HEK293 (cell line): ENCODE data around the gene LYL1.

Source experiments
- CTCF ChIA-PET: fragments of 350-600 bp; formaldehyde crosslinking; extraction: SDS; loops from one replicate; lab custom pipeline; 2021; ENCODE audit warnings: antibody characterized with exemption; lab: Yijun Ruan, JAX
- POLR2A ChIA-PET: fragments of 300-600 bp; formaldehyde crosslinking; extraction: SDS; loops from one replicate; lab custom pipeline; 2020; ENCODE audit warnings: antibody characterized with exemption, inconsistent platforms; lab: Yijun Ruan, JAX
- H3K27ac ChIP-seq: fragments of 200-500 bp; sonication (Bioruptor generic); 2 replicates; pipeline ENCODE4 v1.5.1; 2014; ENCODE audit warnings: low read depth, low read length, control low read depth, inconsistent platforms; ENCODE audit errors: extremely low read depth
- H3K36me3 ChIP-seq, 2 experiments: fragments of 200-500 bp in 1 of 2; sonication (Bioruptor generic) in 1 of 2; 1 replicate in 1 of 2; 2 replicates in 1 of 2; pipeline ENCODE4 v1.5.1; 2014 to 2017; ENCODE audit warnings: inconsistent platforms in 2 of 2, low read length in 2 of 2; ENCODE audit not compliant: control insufficient read depth in 2 of 2, insufficient read depth in 1 of 2
- H3K4me1 ChIP-seq: fragments of 200-500 bp; sonication (Bioruptor generic); 2 replicates; pipeline ENCODE4 v1.5.1; 2014; ENCODE audit warnings: mild to moderate bottlenecking, low read length, inconsistent platforms; ENCODE audit not compliant: control insufficient read depth, insufficient read depth
- H3K4me3 ChIP-seq: 2 replicates; pipeline ENCODE4 v1.5.1; 2011; ENCODE audit warnings: low read depth, mild to moderate bottlenecking, control low read depth, low read length, moderate library complexity
- H3K9me3 ChIP-seq: fragments of 200-500 bp; sonication (Bioruptor generic); 2 replicates; pipeline ENCODE4 v1.5.1; 2014; ENCODE audit warnings: low read depth, low read length, inconsistent platforms; ENCODE audit not compliant: control insufficient read depth, insufficient read depth
- BCL11B ChIP-seq: fragments of 450-650 bp; formaldehyde crosslinking; IDR thresholded peaks from 2 replicates; pipeline ENCODE4 v1.5.1; 2016; ENCODE audit warnings: low read depth, missing biosample characterization, missing genetic modification characterization
- GLI4 ChIP-seq: fragments of 450-650 bp; formaldehyde crosslinking; IDR thresholded peaks from 2 replicates; pipeline ENCODE4 v1.5.1; 2016; ENCODE audit warnings: missing biosample characterization, missing genetic modification characterization
- GLIS1 ChIP-seq: fragments of 450-650 bp; formaldehyde crosslinking; IDR thresholded peaks from 2 replicates; pipeline ENCODE4 v1.5.1; 2016; ENCODE audit warnings: missing biosample characterization, missing genetic modification characterization
- GLIS2 ChIP-seq: fragments of 450-650 bp; formaldehyde crosslinking; IDR thresholded peaks from 2 replicates; pipeline ENCODE4 v1.5.1; 2016; ENCODE audit warnings: missing biosample characterization, missing genetic modification characterization
- HOXD13 ChIP-seq: sonication (generic); formaldehyde crosslinking; IDR thresholded peaks from 2 replicates; pipeline ENCODE4 v1.8.0; 2022; ENCODE audit warnings: missing genetic modification reagents, borderline replicate concordance
- IKZF3 ChIP-seq: fragments of 450-650 bp; IDR thresholded peaks from 2 replicates; pipeline ENCODE4 v1.5.0; 2018; ENCODE audit warnings: missing biosample characterization, mild to moderate bottlenecking, missing genetic modification characterization, moderate library complexity
- INSM2 ChIP-seq: fragments of 450-650 bp; formaldehyde crosslinking; IDR thresholded peaks from 2 replicates; pipeline ENCODE4 v1.5.1; 2016; ENCODE audit warnings: missing biosample characterization, missing genetic modification characterization
- KLF16 ChIP-seq: fragments of 450-650 bp; formaldehyde crosslinking; IDR thresholded peaks from 2 replicates; pipeline ENCODE4 v1.5.1; 2017; ENCODE audit warnings: missing biosample characterization, missing genetic modification characterization
- KLF7 ChIP-seq: fragments of 450-650 bp; formaldehyde crosslinking; IDR thresholded peaks from 2 replicates; pipeline ENCODE4 v1.5.1; 2016; ENCODE audit warnings: missing biosample characterization, missing genetic modification characterization, borderline replicate concordance
- KLF9 ChIP-seq: fragments of 450-650 bp; formaldehyde crosslinking; IDR thresholded peaks from 2 replicates; pipeline ENCODE4 v1.5.1; 2016; ENCODE audit warnings: missing biosample characterization, missing genetic modification characterization, low read depth
- MZF1 ChIP-seq: fragments of 450-650 bp; formaldehyde crosslinking; IDR thresholded peaks from 2 replicates; pipeline ENCODE4 v1.5.1; 2017; ENCODE audit warnings: missing biosample characterization, missing genetic modification characterization, borderline replicate concordance
- OSR2 ChIP-seq: fragments of 450-650 bp; formaldehyde crosslinking; IDR thresholded peaks from 2 replicates; pipeline ENCODE4 v1.5.1; 2016; ENCODE audit warnings: missing biosample characterization, missing genetic modification characterization
- PRDM4 ChIP-seq: fragments of 450-650 bp; formaldehyde crosslinking; IDR thresholded peaks from 2 replicates; pipeline ENCODE4 v1.5.1; 2017; ENCODE audit warnings: missing biosample characterization, missing genetic modification characterization
- ZFP69B ChIP-seq: fragments of 450-650 bp; formaldehyde crosslinking; IDR thresholded peaks from 2 replicates; pipeline ENCODE4 v1.5.1; 2016; ENCODE audit warnings: missing biosample characterization, missing genetic modification characterization
- ZNF121 ChIP-seq: fragments of 450-650 bp; formaldehyde crosslinking; IDR thresholded peaks from 2 replicates; pipeline ENCODE4 v1.5.1; 2016; ENCODE audit warnings: missing biosample characterization, missing genetic modification characterization
- ZNF19 ChIP-seq: fragments of 450-650 bp; formaldehyde crosslinking; IDR thresholded peaks from 2 replicates; pipeline ENCODE4; 2016; ENCODE audit warnings: missing biosample characterization, missing genetic modification characterization, low read depth
- ZNF341 ChIP-seq: fragments of 450-650 bp; formaldehyde crosslinking; IDR thresholded peaks from 2 replicates; pipeline ENCODE4; 2016; ENCODE audit warnings: low read depth, missing biosample characterization, missing genetic modification characterization
- ZNF354C ChIP-seq: fragments of 450-650 bp; formaldehyde crosslinking; IDR thresholded peaks from 2 replicates; pipeline ENCODE4 v1.5.1; 2016; ENCODE audit warnings: missing biosample characterization, missing genetic modification characterization, low read depth, borderline replicate concordance
- ZNF366 ChIP-seq: fragments of 450-650 bp; formaldehyde crosslinking; conservative IDR thresholded peaks from 2 replicates; pipeline ENCODE4 v1.5.1; 2016; ENCODE audit warnings: missing biosample characterization, missing genetic modification characterization
- ZNF404 ChIP-seq: fragments of 450-650 bp; formaldehyde crosslinking; IDR thresholded peaks from 2 replicates; pipeline ENCODE4 v1.5.1; 2017; ENCODE audit warnings: missing biosample characterization, missing genetic modification characterization
- ZNF529 ChIP-seq: fragments of 450-650 bp; formaldehyde crosslinking; IDR thresholded peaks from 2 replicates; pipeline ENCODE4 v1.5.1; 2017; ENCODE audit warnings: missing genetic modification characterization, missing biosample characterization; ENCODE audit not compliant: insufficient replicate concordance
- ZNF548 ChIP-seq: fragments of 450-650 bp; formaldehyde crosslinking; IDR thresholded peaks from 2 replicates; pipeline ENCODE4 v1.5.1; 2016; ENCODE audit warnings: missing biosample characterization, missing genetic modification characterization
- ZNF585B ChIP-seq: fragments of 450-650 bp; formaldehyde crosslinking; IDR thresholded peaks from 2 replicates; pipeline ENCODE4 v1.5.1; 2016; ENCODE audit warnings: missing biosample characterization, missing genetic modification characterization
- ZNF600 ChIP-seq: fragments of 450-650 bp; formaldehyde crosslinking; IDR thresholded peaks from 2 replicates; pipeline ENCODE4 v1.5.1; 2016; ENCODE audit warnings: missing biosample characterization, missing genetic modification characterization
- ZNF626 ChIP-seq: fragments of 450-650 bp; sonication (Bioruptor Pico); formaldehyde crosslinking; IDR thresholded peaks from 2 replicates; pipeline ENCODE4 v1.5.1; 2018; ENCODE audit warnings: missing biosample characterization, missing genetic modification characterization, inconsistent platforms
- ZNF629 ChIP-seq: fragments of 450-650 bp; formaldehyde crosslinking; IDR thresholded peaks from 2 replicates; pipeline ENCODE4 v1.5.1; 2017; ENCODE audit warnings: missing biosample characterization, missing genetic modification characterization
- ZNF707 ChIP-seq: fragments of 450-650 bp; formaldehyde crosslinking; IDR thresholded peaks from 2 replicates; pipeline ENCODE4 v1.5.1; 2016; ENCODE audit warnings: missing biosample characterization, missing genetic modification characterization
- ZNF843 ChIP-seq: fragments of 450-650 bp; formaldehyde crosslinking; IDR thresholded peaks from 2 replicates; pipeline ENCODE4 v1.5.1; 2016; ENCODE audit warnings: missing biosample characterization, missing genetic modification characterization
- ZSCAN5A ChIP-seq: fragments of 450-650 bp; formaldehyde crosslinking; IDR thresholded peaks from 2 replicates; pipeline ENCODE4 v1.5.1; 2016; ENCODE audit warnings: missing biosample characterization, missing genetic modification characterization

Gene LYL1

GRCh38 chr19:13058951-13059660 is 43.6 kb downstream of the LYL1 start:
- ChIA-PET POLR2A (no interaction called here), CTCF (interaction anchor here (0.6 to 15.8 kb wide), 15 partner anchors 9 to 338 kb away, joined by 3 to 247 read pairs (median 23); no protein-coding TSS in a partner anchor)
- TF ChIP-seq ZNF366 (tag by site-specific recombination) (no peak), GLIS1 (tag by site-specific recombination) (peak; percentile 76), BCL11B (tag by site-specific recombination) (no peak), ZNF529 (tag by site-specific recombination) (no peak), ZNF600 (tag by site-specific recombination) (0 out of 2 replicates have a peak, but pooled peaks have one; percentile 18), INSM2 (tag by site-specific recombination) (no peak), OSR2 (tag by site-specific recombination) (no peak), KLF9 (tag by site-specific recombination) (no peak), ZNF629 (tag by site-specific recombination) (no peak), IKZF3 (tag by site-specific recombination) (peak; percentile 56), PRDM4 (tag by site-specific recombination) (peak; percentile 68), ZNF354C (tag by site-specific recombination) (no peak), ZSCAN5A (tag by site-specific recombination) (no peak), ZNF19 (tag by site-specific recombination) (no peak), ZNF341 (tag by site-specific recombination) (peak; percentile 20; the same call in 1 of the 2 replicates), HOXD13 (CRISPR knock-in tag) (no peak), GLI4 (no peak), ZFP69B (no peak), ZNF707 (tag by site-specific recombination) (no peak), ZNF404 (tag by site-specific recombination) (no peak), KLF16 (tag by site-specific recombination) (no peak), ZNF548 (tag by site-specific recombination) (no peak), ZNF843 (tag by site-specific recombination) (no peak), ZNF626 (tag by site-specific recombination) (no peak), KLF7 (no peak), MZF1 (tag by site-specific recombination) (no peak), GLIS2 (tag by site-specific recombination) (peak; percentile 25; the same call in 1 of the 2 replicates), ZNF121 (tag by site-specific recombination) (no peak), ZNF585B (tag by site-specific recombination) (no peak)

More at GRCh38 chr19:13058951-13059660, 43.6 kb downstream of the LYL1 start:
- H3K4me1 ChIP-seq: peaks cover 40% of the 10 kb centered on the region
- no peak overlapping the region for H3K27ac ChIP-seq
- H3K4me3 ChIP-seq: no peak overlapping the region
- H3K36me3 ChIP-seq: no peaks in the 10 kb centered on the region
- H3K9me3 ChIP-seq: no peaks in the 10 kb centered on the region
